Measurements from ENCODE around the gene SH3RF2. TPM values are rescaled to one million over a fixed set of nuclear protein-coding genes. Genes with fewer than 3 reads are reported as not detected.

SH3RF2 gene
- total RNA-seq, 1 donor: 2.2 TPM

GRCh38 chr5:146050086-146050485, 113.7 kb downstream of the SH3RF2 start:
- no peak overlapping the region for H3K4me3 ChIP-seq (ENCODE audit: low read depth, low read length)
- no peak for DNase-seq (ENCODE audit: low read depth)
- TF ChIP-seq, protein P1, sequence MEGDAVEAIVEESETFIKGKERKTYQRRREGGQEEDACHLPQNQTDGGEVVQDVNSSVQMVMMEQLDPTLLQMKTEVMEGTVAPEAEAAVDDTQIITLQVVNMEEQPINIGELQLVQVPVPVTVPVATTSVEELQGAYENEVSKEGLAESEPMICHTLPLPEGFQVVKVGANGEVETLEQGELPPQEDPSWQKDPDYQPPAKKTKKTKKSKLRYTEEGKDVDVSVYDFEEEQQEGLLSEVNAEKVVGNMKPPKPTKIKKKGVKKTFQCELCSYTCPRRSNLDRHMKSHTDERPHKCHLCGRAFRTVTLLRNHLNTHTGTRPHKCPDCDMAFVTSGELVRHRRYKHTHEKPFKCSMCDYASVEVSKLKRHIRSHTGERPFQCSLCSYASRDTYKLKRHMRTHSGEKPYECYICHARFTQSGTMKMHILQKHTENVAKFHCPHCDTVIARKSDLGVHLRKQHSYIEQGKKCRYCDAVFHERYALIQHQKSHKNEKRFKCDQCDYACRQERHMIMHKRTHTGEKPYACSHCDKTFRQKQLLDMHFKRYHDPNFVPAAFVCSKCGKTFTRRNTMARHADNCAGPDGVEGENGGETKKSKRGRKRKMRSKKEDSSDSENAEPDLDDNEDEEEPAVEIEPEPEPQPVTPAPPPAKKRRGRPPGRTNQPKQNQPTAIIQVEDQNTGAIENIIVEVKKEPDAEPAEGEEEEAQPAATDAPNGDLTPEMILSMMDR (IDR thresholded peaks at IDR 0.05; ENCODE audit: insufficient read depth, low read depth, low read length): no peak

- H3K4me3 ChIP-seq (ENCODE audit: low read depth, low read length): no peak overlapping the region
- DNase-seq (ENCODE audit: low read depth): no peak
- TF ChIP-seq, protein P1 (IDR thresholded peaks at IDR 0.05; ENCODE audit: insufficient read depth, low read depth, low read length): no peak
Observed at GRCh38 chr5:146051678-146052077, 115.3 kb downstream of the SH3RF2 start.

- TF ChIP-seq, protein P1 (IDR thresholded peaks at IDR 0.05; ENCODE audit: insufficient read depth, low read depth, low read length): peak; percentile 29
- H3K4me3 ChIP-seq (ENCODE audit: low read depth, low read length): no peak overlapping the region
- DNase-seq (ENCODE audit: low read depth): no peak
Observed at GRCh38 chr5:146052780-146053179, 116.4 kb downstream of the SH3RF2 start.

- no peak overlapping the region for H3K4me3 ChIP-seq (ENCODE audit: low read depth, low read length)
- no peak for DNase-seq (ENCODE audit: low read depth)
- TF ChIP-seq, protein P1 (IDR thresholded peaks at IDR 0.05; ENCODE audit: insufficient read depth, low read depth, low read length): no peak
Observed at GRCh38 chr5:146055432-146055831, 119.1 kb downstream of the SH3RF2 start.

DNA sequence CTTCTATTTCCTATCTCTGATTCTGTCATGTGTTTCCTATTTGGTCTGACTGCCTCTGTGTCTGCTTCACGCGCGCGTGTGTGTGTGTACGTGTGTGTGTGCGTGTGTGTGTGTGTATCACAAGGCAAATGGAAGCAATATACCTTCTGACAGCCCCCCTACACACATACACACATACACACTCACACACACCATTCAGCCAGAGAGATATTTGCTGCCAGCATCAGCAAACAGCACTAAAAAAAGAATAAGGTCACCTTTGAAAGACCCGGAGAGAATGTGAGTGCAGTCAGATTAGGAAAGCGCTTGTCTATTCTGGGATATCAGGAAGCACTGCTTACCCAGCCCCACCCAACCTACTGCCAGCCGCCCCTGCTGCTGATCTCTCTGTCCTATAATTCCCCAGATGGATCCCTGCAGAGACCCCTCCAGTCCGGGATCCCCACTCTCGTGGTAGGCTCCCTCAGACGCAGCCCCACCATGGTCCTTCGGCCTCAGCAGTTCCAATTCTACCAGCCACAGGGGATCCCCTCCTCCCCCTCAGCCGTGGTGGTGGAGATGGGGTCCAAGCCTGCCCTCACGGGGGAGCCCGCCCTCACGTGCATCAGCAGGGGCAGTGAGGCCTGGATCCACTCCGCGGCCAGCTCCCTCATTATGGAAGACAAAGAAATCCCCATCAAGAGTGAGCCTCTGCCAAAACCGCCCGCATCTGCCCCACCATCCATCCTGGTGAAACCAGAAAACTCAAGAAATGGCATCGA, 123.3 kb downstream of the SH3RF2 start:
- H3K4me3 ChIP-seq (ENCODE audit: low read depth, low read length): no peak overlapping the region
- TF ChIP-seq, protein P1 (IDR thresholded peaks at IDR 0.05; ENCODE audit: insufficient read depth, low read depth, low read length): no peak
- DNase-seq (ENCODE audit: low read depth): no peak

DNA sequence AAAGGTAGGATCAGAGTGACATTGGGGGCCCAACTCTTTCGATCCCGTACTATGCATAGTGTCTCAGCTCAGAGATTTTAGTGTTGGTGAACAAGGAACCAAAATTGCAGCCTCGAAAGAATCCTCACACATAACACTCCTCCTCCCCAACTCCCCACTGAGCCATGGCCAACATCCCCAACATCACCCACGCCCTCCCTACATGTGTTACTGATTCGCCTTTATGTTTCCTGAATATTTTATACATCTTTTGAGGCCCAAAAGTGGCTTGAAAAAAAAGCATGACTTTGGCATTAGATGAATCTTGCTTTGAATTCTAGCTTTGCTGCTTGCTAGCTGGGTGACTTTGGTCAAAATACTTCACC, 123.8 kb downstream of the SH3RF2 start:
- DNase-seq (ENCODE audit: low read depth): no peak
- no peak overlapping the region for H3K4me3 ChIP-seq (ENCODE audit: low read depth, low read length)
- TF ChIP-seq, protein P1 (IDR thresholded peaks at IDR 0.05; ENCODE audit: insufficient read depth, low read depth, low read length): no peak

- no peak overlapping the region for H3K4me3 ChIP-seq (ENCODE audit: low read depth, low read length)
- DNase-seq (ENCODE audit: low read depth): no peak
- TF ChIP-seq, protein P1 (IDR thresholded peaks at IDR 0.05; ENCODE audit: insufficient read depth, low read depth, low read length): no peak
Observed at GRCh38 chr5:146066968-146067367, 130.6 kb downstream of the SH3RF2 start.
